AG04450 (cell line): ENCODE results near the gene FBXO4. TPM values are rescaled to one million over a fixed set of nuclear protein-coding genes. Genes with fewer than 3 reads are reported as not detected.
"Not testable (repeated sequence)": the region's sequence is repeated elsewhere in the genome, so short reads cannot be mapped to it uniquely, and the experiment has no call there.

Experiments
- CTCF ChIA-PET: fragments of 300-600, 350-600 bp; formaldehyde crosslinking; extraction: SDS; loops from one replicate; lab custom pipeline; 2022; ENCODE audit warnings: antibody characterized with exemption, inconsistent platforms; lab: Charles Lee
- POLR2A ChIA-PET: fragments of 350-600 bp; formaldehyde crosslinking; extraction: SDS; loops from one replicate; lab custom pipeline; 2021; ENCODE audit warnings: antibody characterized with exemption, inconsistent platforms; lab: Yijun Ruan, JAX
- DNase-seq: peaks from one replicate; pipeline ENCODE4 v3.0.0-alpha.2; 2011; ENCODE audit warnings: low read depth, low spot score
- H3K27ac ChIP-seq: one replicate; pipeline ENCODE4 v1.5.1; 2012; ENCODE audit warnings: low read depth, low read length, control low read depth
- H3K27me3 ChIP-seq: one replicate; pipeline ENCODE4 v1.6.0; 2012; ENCODE audit warnings: low read length; ENCODE audit not compliant: control insufficient read depth, insufficient read depth
- H3K4me3 ChIP-seq: 2 replicates; pipeline ENCODE4 v1.5.1; 2011; ENCODE audit warnings: mild to moderate bottlenecking, low read depth, low read length, control low read depth
- H3K9me3 ChIP-seq: 2 replicates; pipeline ENCODE4 v1.5.1; 2012; ENCODE audit warnings: low read length; ENCODE audit not compliant: control insufficient read depth, insufficient read depth
- polyA plus RNA-seq: library from polyadenylated mRNA; depleted of rRNA; stranded (reverse); fragments of >200 nt; gene quantifications from 2 replicates; pipeline ENCODE4 v1.2.3, GENCODE V29; 2011
- TF ChIP-seq, protein P1 (sequence below): IDR thresholded peaks from 2 replicates; pipeline ENCODE4 v1.5.1; 2011; ENCODE audit warnings: low read depth, low read length, control low read depth, inconsistent platforms

The FBXO4 gene
- polyA plus RNA-seq, 1 experiment, result 10.9 TPM

DNA sequence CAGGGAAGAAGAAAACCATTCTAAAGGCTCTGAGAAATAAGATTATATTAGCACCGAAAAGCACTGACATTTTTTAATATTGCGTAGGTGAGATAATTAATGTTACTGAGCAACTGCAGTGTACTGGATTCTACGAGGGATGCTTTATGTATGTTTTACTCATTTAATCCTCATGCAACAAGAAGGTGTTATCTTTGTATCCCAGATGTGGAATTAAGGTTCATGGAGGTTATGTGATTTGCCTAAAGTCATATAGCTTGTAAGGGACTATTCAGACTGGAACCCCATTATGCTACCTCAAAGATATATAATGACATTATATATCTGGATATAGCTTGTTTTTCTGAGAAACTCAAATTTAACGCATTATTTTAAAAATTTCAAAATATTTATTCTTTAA, 2.5 kb downstream of the FBXO4 start:
- CTCF ChIA-PET, result interaction anchor here (1.5 kb wide), 1 partner anchor 71 kb away, joined by 7 read pairs; no protein-coding TSS in a partner anchor

GRCh38 chr5:41929035-41929434, 4.0 kb downstream of the FBXO4 start:
- TF ChIP-seq, protein P1, sequence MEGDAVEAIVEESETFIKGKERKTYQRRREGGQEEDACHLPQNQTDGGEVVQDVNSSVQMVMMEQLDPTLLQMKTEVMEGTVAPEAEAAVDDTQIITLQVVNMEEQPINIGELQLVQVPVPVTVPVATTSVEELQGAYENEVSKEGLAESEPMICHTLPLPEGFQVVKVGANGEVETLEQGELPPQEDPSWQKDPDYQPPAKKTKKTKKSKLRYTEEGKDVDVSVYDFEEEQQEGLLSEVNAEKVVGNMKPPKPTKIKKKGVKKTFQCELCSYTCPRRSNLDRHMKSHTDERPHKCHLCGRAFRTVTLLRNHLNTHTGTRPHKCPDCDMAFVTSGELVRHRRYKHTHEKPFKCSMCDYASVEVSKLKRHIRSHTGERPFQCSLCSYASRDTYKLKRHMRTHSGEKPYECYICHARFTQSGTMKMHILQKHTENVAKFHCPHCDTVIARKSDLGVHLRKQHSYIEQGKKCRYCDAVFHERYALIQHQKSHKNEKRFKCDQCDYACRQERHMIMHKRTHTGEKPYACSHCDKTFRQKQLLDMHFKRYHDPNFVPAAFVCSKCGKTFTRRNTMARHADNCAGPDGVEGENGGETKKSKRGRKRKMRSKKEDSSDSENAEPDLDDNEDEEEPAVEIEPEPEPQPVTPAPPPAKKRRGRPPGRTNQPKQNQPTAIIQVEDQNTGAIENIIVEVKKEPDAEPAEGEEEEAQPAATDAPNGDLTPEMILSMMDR, result no peak
- DNase-seq, result no peak
- POLR2A ChIA-PET, result no interaction called here
- CTCF ChIA-PET, result interaction anchor here (1.5 kb wide), 1 partner anchor 71 kb away, joined by 3 read pairs; no protein-coding TSS in a partner anchor
- no peaks in the 10 kb centered on the region for H3K27me3 ChIP-seq
- no peaks in the 10 kb centered on the region for H3K9me3 ChIP-seq
- H3K4me3 ChIP-seq, result no peak overlapping the region
- H3K27ac ChIP-seq, result no peak overlapping the region

More for the DNA sequence above, 2.5 kb downstream of the FBXO4 start:
- H3K27ac ChIP-seq, result no peak overlapping the region
- H3K9me3 ChIP-seq, result no peaks in the 10 kb centered on the region
- TF ChIP-seq, protein P1, result no peak
- DNase-seq, result no peak
- POLR2A ChIA-PET, result no interaction called here
- no peaks in the 10 kb centered on the region for H3K27me3 ChIP-seq
- H3K4me3 ChIP-seq, result no peak overlapping the region

GRCh38 chr5:41932770-41933169, 7.7 kb downstream of the FBXO4 start:
- no peak for DNase-seq
- CTCF ChIA-PET, result interaction anchor here (1.7 kb wide), 1 partner anchor 73 kb away, joined by 4 read pairs; no protein-coding TSS in a partner anchor
- POLR2A ChIA-PET, result no interaction called here
- Histone ChIP-seq H3K4me3 (no peak overlapping the region), H3K27me3 (no peaks in the 10 kb centered on the region), H3K9me3 (no peaks in the 10 kb centered on the region), H3K27ac (no peak overlapping the region)
- TF ChIP-seq, protein P1, result no peak

GRCh38 chr5:41935544-41935943, 10.5 kb downstream of the FBXO4 start:
- DNase-seq, result no peak
- H3K27ac ChIP-seq, result no peak overlapping the region
- H3K9me3 ChIP-seq, result no peaks in the 10 kb centered on the region
- no peaks in the 10 kb centered on the region for H3K27me3 ChIP-seq
- TF ChIP-seq, protein P1, result no peak
- CTCF ChIA-PET, result no interaction called here
- POLR2A ChIA-PET, result no interaction called here
- H3K4me3 ChIP-seq, result no peak overlapping the region

DNA sequence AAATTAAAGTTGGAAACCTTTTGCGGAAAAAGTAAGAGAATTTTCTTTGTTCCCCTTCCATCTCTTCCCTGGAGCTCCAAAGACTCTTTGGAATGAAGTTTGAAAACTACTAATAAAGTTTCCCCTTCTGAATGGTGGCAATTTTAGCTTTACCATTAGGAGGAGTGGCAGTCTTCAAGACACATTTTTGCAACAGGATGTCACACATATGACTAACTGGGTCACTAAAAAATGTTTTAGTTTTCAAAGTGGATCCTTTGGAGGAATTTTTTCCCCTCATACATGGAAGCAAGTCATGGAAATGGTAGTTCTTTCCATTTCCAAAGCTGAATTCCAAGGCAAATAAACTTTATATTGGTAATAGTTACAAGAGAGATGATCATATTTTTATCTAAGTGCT, 15.6 kb downstream of the FBXO4 start:
- DNase-seq, result no peak
- POLR2A ChIA-PET, result interaction anchor here (0.6 kb wide), 1 partner anchor 72 kb away, joined by 6 read pairs; no protein-coding TSS in a partner anchor
- no peaks in the 10 kb centered on the region for H3K9me3 ChIP-seq
- H3K27me3 ChIP-seq, result no peaks in the 10 kb centered on the region
- H3K4me3 ChIP-seq, result no peak overlapping the region
- CTCF ChIA-PET, result interaction anchor here (2.0 kb wide), 1 partner anchor 15 kb away, joined by 4 read pairs; the partner anchor contains the start of gene FBXO4
- H3K27ac ChIP-seq, result no peak overlapping the region
- TF ChIP-seq, protein P1, result no peak

DNA sequence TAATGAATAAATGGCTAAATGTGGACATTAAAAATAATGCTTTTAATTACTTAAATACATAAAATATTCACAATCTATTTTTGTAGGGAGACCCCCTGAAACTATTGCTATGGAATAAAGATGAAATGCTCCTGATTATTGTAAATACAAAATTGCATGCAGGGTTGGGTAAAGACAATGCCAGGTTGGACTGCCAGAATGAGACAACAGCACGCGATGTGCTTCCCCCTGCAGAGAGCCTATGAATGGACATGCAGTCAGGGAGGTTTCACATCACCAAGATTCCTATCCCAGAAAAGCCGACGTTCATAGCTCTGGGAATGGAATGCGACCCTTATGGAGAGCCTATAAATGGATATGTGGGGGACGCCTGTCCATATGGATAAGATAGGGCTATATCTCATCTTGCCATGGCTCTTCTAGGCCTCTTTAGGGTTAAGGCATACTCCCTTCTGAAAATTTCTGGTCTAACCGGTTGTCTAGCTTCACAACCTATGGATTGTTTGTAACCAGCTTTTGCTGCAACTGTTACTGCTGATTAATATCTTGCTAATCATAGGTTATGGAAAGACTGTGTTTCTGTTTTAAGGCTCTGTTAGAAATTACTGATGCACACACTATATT, 20.4 kb downstream of the FBXO4 start:
- H3K9me3 ChIP-seq, POLR2A ChIA-PET, H3K4me3 ChIP-seq, H3K27ac ChIP-seq, H3K27me3 ChIP-seq, DNase-seq: not testable (repeated sequence)
- CTCF ChIA-PET, result interaction anchor here (0.7 to 1.2 kb wide), 2 partner anchors 20 to 112 kb away, joined by 3 to 4 read pairs; partner anchors contain the start of gene FBXO4
